GM12878 (cell line): ENCODE measurements around the gene SHISA6. TPM values are rescaled to one million over a fixed set of nuclear protein-coding genes. Genes with fewer than 3 reads are reported as not detected.

ENCODE experiments used
- ATAC-seq: fragments of 200-7000 bp; cut with Tn5 transposase; 3 replicates; pipeline ENCODE4 v1.9.1; 2020; ENCODE audit warnings: mild to moderate bottlenecking, moderate library complexity
- BruUV-seq: library from RNA; stranded (reverse); fragments of 400-500 nt; replicated peaks from 2 replicates; lab custom pipeline; 2021; lab: Mats Ljungman, UMichigan
- CTCF ChIA-PET: fragments of 300-600 bp; sonication (Branson Sonifier 250); formaldehyde crosslinking; extraction: SDS; loops from one replicate; lab custom pipeline; 2021; ENCODE audit warnings: inconsistent platforms; lab: Yijun Ruan, JAX
- POLR2A ChIA-PET: fragments of 350-600 bp; formaldehyde crosslinking; extraction: SDS; loops from one replicate; lab custom pipeline; 2021; ENCODE audit warnings: inconsistent platforms; lab: Charles Lee
- RAD21 ChIA-PET: fragments of 300-600 bp; sonication (Branson Sonifier 250); formaldehyde crosslinking; loops from one replicate; lab custom pipeline; 2023; ENCODE audit warnings: antibody characterized with exemption; ENCODE audit not compliant: unreplicated experiment; lab: Charles Lee
- SMC1A ChIA-PET: fragments of 300-600 bp; sonication (Branson Sonifier 250); formaldehyde crosslinking; loops from one replicate; lab custom pipeline; 2023; ENCODE audit not compliant: unreplicated experiment, uncharacterized antibody; lab: Charles Lee
- DNase-seq: peaks from one replicate; pipeline ENCODE4 v3.0.0-alpha.2; 2011; ENCODE audit warnings: low read depth, low spot score
- FAIRE-seq: peaks from 3 replicates; lab custom pipeline; 2011; peaks lifted over from hg19 to GRCh38; lab: Jason Lieb, UNC
- H2AFZ ChIP-seq: 2 replicates; pipeline ENCODE4 v1.6.0; 2011; ENCODE audit warnings: low read depth, low read length, control low read depth; ENCODE audit not compliant: control insufficient read depth
- H3K27ac ChIP-seq: 2 replicates; pipeline ENCODE4 v1.5.1; 2011; ENCODE audit warnings: control low read depth; ENCODE audit not compliant: control insufficient read depth, insufficient read depth
- H3K27me3 ChIP-seq, 2 experiments: replicated peaks in 1 of 2; 2 replicates each; pipeline versions ENCODE4 v1.6.0 to v1.6.1; 2011; ENCODE audit warnings: low read length in 1 of 2; ENCODE audit not compliant: control insufficient read depth in 2 of 2, insufficient read depth in 2 of 2
- H3K36me3 ChIP-seq, 2 experiments: 2 replicates each; pipeline ENCODE4 v1.5.1; 2011; ENCODE audit warnings: low read length in 1 of 2; ENCODE audit not compliant: control insufficient read depth in 2 of 2, insufficient read depth in 2 of 2
- H3K4me1 ChIP-seq: 2 replicates; pipeline ENCODE4 v1.6.1; 2011; ENCODE audit warnings: mild to moderate bottlenecking, low read length, moderate library complexity, mixed read lengths; ENCODE audit not compliant: control insufficient read depth, insufficient read depth
- H3K4me2 ChIP-seq: 2 replicates; pipeline ENCODE4 v1.6.0; 2011; ENCODE audit warnings: control low read depth; ENCODE audit not compliant: control insufficient read depth, insufficient read depth
- H3K4me3 ChIP-seq: fragments of 200-600 bp; sonication (generic); 2 replicates; pipeline ENCODE4 v1.5.1; 2016
- H3K79me2 ChIP-seq: 2 replicates; pipeline ENCODE4 v1.6.0; 2011; ENCODE audit warnings: low read length; ENCODE audit not compliant: control insufficient read depth, insufficient read depth
- H3K9ac ChIP-seq: 2 replicates; pipeline ENCODE4 v1.8.0; 2011; ENCODE audit warnings: low read length, control low read depth, mixed read lengths; ENCODE audit not compliant: control insufficient read depth, insufficient read depth
- H3K9me3 ChIP-seq: replicated peaks from 3 replicates; pipeline ENCODE4 v1.5.1; 2011; ENCODE audit warnings: mild to moderate bottlenecking, low read length; ENCODE audit not compliant: control insufficient read depth, insufficient read depth
- H4K20me1 ChIP-seq: 2 replicates; pipeline ENCODE4 v1.6.0; 2011; ENCODE audit not compliant: control insufficient read depth, insufficient read depth
- BACH1 ChIP-seq: fragments of 450-650 bp; IDR thresholded peaks from 2 replicates; pipeline ENCODE4 v1.6.1; 2017; ENCODE audit warnings: mild to moderate bottlenecking, borderline replicate concordance
- BCL11A ChIP-seq: IDR thresholded peaks from 2 replicates; pipeline ENCODE4 v1.6.1; 2011; ENCODE audit warnings: low read depth, low read length
- HDAC2 ChIP-seq: fragments of 200-600 bp; sonication (generic); IDR thresholded peaks from 2 replicates; pipeline ENCODE4 v1.6.1; 2017
- IKZF1 ChIP-seq: fragments of 450-650 bp; conservative IDR thresholded peaks from 2 replicates; pipeline ENCODE4 v1.6.1; 2017; ENCODE audit warnings: antibody characterized with exemption, mild to moderate bottlenecking
- KDM1A ChIP-seq: fragments of 200-600 bp; sonication (generic); IDR thresholded peaks from 2 replicates; pipeline ENCODE4 v1.6.1; 2016; ENCODE audit warnings: borderline replicate concordance
- MXI1 ChIP-seq: fragments of 150-350 bp; IDR thresholded peaks from 2 replicates; pipeline ENCODE4 v1.6.1; 2011; ENCODE audit warnings: low read depth, mild to moderate bottlenecking, inconsistent platforms, low read length, improper control_type of control experiment
- NKRF ChIP-seq: fragments of 450-650 bp; conservative IDR thresholded peaks from 2 replicates; pipeline ENCODE4 v1.6.1; 2017; ENCODE audit warnings: mild to moderate bottlenecking, moderate library complexity
- PML ChIP-seq: IDR thresholded peaks from 2 replicates; pipeline ENCODE4 v1.6.1; 2012; ENCODE audit warnings: low read length, inconsistent platforms
- POLR2AphosphoS2 ChIP-seq: IDR thresholded peaks from 2 replicates; pipeline ENCODE4 v1.6.1; 2011; ENCODE audit warnings: low read depth, mild to moderate bottlenecking, low read length, improper control_type of control experiment, moderate library complexity
- TBL1XR1 ChIP-seq: IDR thresholded peaks from 2 replicates; pipeline ENCODE4 v1.6.1; 2012; ENCODE audit warnings: low read depth, low read length, improper control_type of control experiment
- TCF12 ChIP-seq: IDR thresholded peaks from 2 replicates; pipeline ENCODE4 v1.6.1; 2011; ENCODE audit warnings: low read depth, mild to moderate bottlenecking, low read length
- YBX1 ChIP-seq: fragments of 450-650 bp; IDR thresholded peaks from 2 replicates; pipeline ENCODE4 v1.6.1; 2016; ENCODE audit warnings: antibody characterized with exemption
- ZBTB11 ChIP-seq: fragments of 450-650 bp; formaldehyde crosslinking; IDR thresholded peaks from 2 replicates; pipeline ENCODE4 v1.5.0; 2022; ENCODE audit warnings: mild to moderate bottlenecking, missing genetic modification characterization
- ZNF274 ChIP-seq: IDR thresholded peaks from one replicate; pipeline ENCODE4 v1.8.0; 2011; ENCODE audit not compliant: insufficient read length, insufficient read depth
- ZNF622 ChIP-seq: fragments of 450-650 bp; IDR thresholded peaks from 2 replicates; pipeline ENCODE4 v1.6.1; 2017; ENCODE audit warnings: mild to moderate bottlenecking, inconsistent platforms
- ZNF687 ChIP-seq: fragments of 450-650 bp; IDR thresholded peaks from 2 replicates; pipeline ENCODE4 v1.6.1; 2017; ENCODE audit warnings: mild to moderate bottlenecking, moderate library complexity
- WGBS: methylation state at CpG from one replicate; pipeline ENCODE4 v1.1.6; 2016; ENCODE audit warnings: low lambda C conversion rate; ENCODE audit not compliant: insufficient replicate concordance, insufficient coverage; ENCODE audit errors: missing lambda C conversion rate; 5-methylcytosine and 5-hydroxymethylcytosine counted together
- in situ Hi-C: fragments of 300-500 bp; cut with MboI; formaldehyde crosslinking; loops from 9 replicates; pipeline ENCODE4 v1.14.3; 2018; ENCODE audit warnings: mixed read lengths
- intact Hi-C: fragments of 100-400 bp; cut with micrococcal nuclease; formaldehyde crosslinking; loops from one replicate; pipeline ENCODE4 v1.14.2; 2022; ENCODE audit not compliant: unreplicated experiment
- polyA plus RNA-seq, 11 experiments: library from polyadenylated mRNA; depleted of rRNA in 4 of 11; unstranded in 6 of 11; stranded (reverse) in 5 of 11; fragments of >200 nt; fragmentation: Nextera tagmentation in 4 of 11; fragmentation: Illumina TruSeq in 1 of 11; extraction: Ambion mirVana in 4 of 11; extraction: Trizol in 1 of 11; gene quantifications; 1 replicate in 1 of 11; 2 replicates in 10 of 11; pipeline versions ENCODE4 v1.2.1 to v1.2.3, GENCODE V29; 2011 to 2016; ENCODE audit warnings: inconsistent platforms in 2 of 11, missing spikeins in 2 of 11, low read depth in 1 of 11
- total RNA-seq, 4 experiments: library from RNA; depleted of rRNA in 3 of 4; stranded (reverse); fragments of >200 nt in 3 of 4; fragmentation: Illumina TruSeq in 1 of 4; extraction: Trizol in 1 of 4; gene quantifications; 2 replicates each; pipeline versions ENCODE4 v1.2.1 to v1.2.3, GENCODE V29; 2013 to 2021

SHISA6 gene
- total and polyA plus RNA-seq, 10 of the 15 experiments (the other 5 are each of a cell fraction or from before 2014, with no cell fraction given), result not detected

- H3K27me3 ChIP-seq, result no peaks in the 10 kb centered on the region
- H3K79me2 ChIP-seq, result no peaks in the 10 kb centered on the region
- H3K4me2 ChIP-seq, result no peak overlapping the region
- no peak for ATAC-seq
- H4K20me1 ChIP-seq, result no peaks in the 10 kb centered on the region
- no TSS peak for BruUV-seq
- no peak for DNase-seq
- 15% methylated on average over 9 of the region's 9 CpGs for WGBS
- SMC1A ChIA-PET, result no interaction called here
- no peak overlapping the region for H3K4me3 ChIP-seq
- POLR2A ChIA-PET, result no interaction called here
- H3K9ac ChIP-seq, result no peak overlapping the region
- intact Hi-C loops (no loop called here), in situ Hi-C loops (loop anchor here (10.0 to 25.0 kb wide), 2 partner anchors 418 to 860 kb away; no protein-coding TSS in a partner anchor)
- no peak for FAIRE-seq
- RAD21 ChIA-PET, result no interaction called here
- CTCF ChIA-PET, result no interaction called here
- H3K4me1 ChIP-seq, result no peaks in the 10 kb centered on the region
- no peak overlapping the region for H3K27ac ChIP-seq
- no peak overlapping the region for H2AFZ ChIP-seq
- no peaks in the 10 kb centered on the region; the same call in 2 of the 3 replicates for H3K9me3 ChIP-seq
- no peaks in the 10 kb centered on the region for H3K36me3 ChIP-seq
- no peak for TF ChIP-seq PML
- TF ChIP-seq TBL1XR1, result no peak
- no peak for TF ChIP-seq ZBTB11 (CRISPR knock-in tag)
- TF ChIP-seq ZNF687, result no peak
- TF ChIP-seq HDAC2, result no peak
- TF ChIP-seq ZNF274, result no peak
- no peak for TF ChIP-seq BCL11A
- TF ChIP-seq BACH1, result no peak
- TF ChIP-seq TCF12, result no peak
- no peak for TF ChIP-seq KDM1A
- no peak for TF ChIP-seq MXI1
- no peak for TF ChIP-seq POLR2AphosphoS2
- no peak for TF ChIP-seq IKZF1
- no peak for TF ChIP-seq ZNF622
- no peak for TF ChIP-seq YBX1
- no peak for TF ChIP-seq NKRF
These were observed 61.6 kb downstream of the SHISA6 start for GRCh38 chr17:11302401-11303186.
